Ascending aorta (tissue), 2 donors: ENCODE results near the gene SLC22A17. TPM values are rescaled to one million over a fixed set of nuclear protein-coding genes. Genes with fewer than 3 reads are reported as not detected.

Experiments used
- DNase-seq, 2 donors: peaks; one replicate each; pipeline ENCODE4 v3.0.0-alpha.2; 2019; ENCODE audit warnings: low spot score in 2 of 2
- H3K27ac ChIP-seq, 2 donors: fragments of 200-600 bp; sonication (generic); one replicate each; pipeline ENCODE4 v1.5.1; 2016 to 2017; ENCODE audit warnings: mild to moderate bottlenecking in 1 of 2
- H3K27me3 ChIP-seq: fragments of 200-600 bp; sonication (generic); one replicate; pipeline ENCODE4 v1.5.1; 2017
- H3K36me3 ChIP-seq, 2 donors: fragments of 200-600 bp; sonication (generic); one replicate each; pipeline ENCODE4 v1.5.1; 2016
- H3K4me1 ChIP-seq, 2 donors: fragments of 200-600 bp; sonication (generic); one replicate each; pipeline ENCODE4 v1.5.1; 2016 to 2017; ENCODE audit warnings: mild to moderate bottlenecking in 1 of 2
- H3K4me3 ChIP-seq, 2 donors: fragments of 200-600 bp; sonication (generic); one replicate each; pipeline ENCODE4 v1.5.1; 2016 to 2017; ENCODE audit warnings: mild to moderate bottlenecking in 1 of 2
- H3K9me3 ChIP-seq, 2 donors: fragments of 200-600 bp; sonication (generic); one replicate each; pipeline ENCODE4 v1.5.1; 2016
- intact Hi-C: fragments of 100-400 bp; cut with DNase I; formaldehyde crosslinking; loops from one replicate; pipeline ENCODE4 v1.15.1; 2023
- total RNA-seq: library from RNA; depleted of rRNA; stranded (reverse); fragments of >200 nt; gene quantifications from one replicate; pipeline ENCODE4 v1.1.0, GENCODE V29; 2016
- TF ChIP-seq, protein P1 (sequence below), 3 experiments: fragments of 200-600 bp in 2 of 3; fragments of 450-650 bp in 1 of 3; sonication (generic) in 2 of 3; IDR thresholded peaks; one replicate each; pipeline ENCODE4 v1.5.1; 2016 to 2019; ENCODE audit warnings: antibody characterized with exemption in 3 of 3, mild to moderate bottlenecking in 1 of 3, moderate library complexity in 1 of 3

Gene SLC22A17
- total RNA-seq, 1 donor from 2014 or later: 89.7 TPM

DNA sequence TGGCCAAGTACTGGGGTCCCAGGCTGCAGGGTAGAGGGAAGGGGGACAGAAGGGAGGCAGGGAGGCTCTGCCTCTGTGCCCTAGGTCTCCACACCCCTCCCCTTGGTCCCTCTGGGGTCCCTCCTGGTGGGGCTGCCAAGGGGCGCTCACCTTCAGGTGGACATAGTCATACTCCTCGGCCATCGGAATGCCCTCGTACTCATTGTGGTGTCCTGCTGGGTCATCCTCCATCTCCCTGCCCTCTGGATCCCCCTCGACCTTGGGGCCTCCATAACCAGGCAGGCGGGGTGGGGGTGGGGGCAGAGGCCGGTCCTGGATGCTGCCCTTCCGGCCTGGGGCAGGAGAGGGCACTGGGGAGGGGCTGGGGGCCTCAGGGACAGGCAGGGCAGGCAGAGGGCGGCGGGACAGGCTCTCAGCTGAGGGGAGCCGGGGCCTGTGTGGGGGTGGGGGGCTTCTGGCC, 6.5 kb upstream of the SLC22A17 start:
- Histone ChIP-seq H3K36me3 (peaks cover 12 to 17% of the 10 kb centered on the region in 2 donors), H3K27me3 (no peaks in the 10 kb centered on the region), H3K4me1 (peaks cover 5 to 14% of the 10 kb centered on the region in 2 donors), H3K9me3 (no peaks in the 10 kb centered on the region), H3K27ac (peak overlapping the region in 1 of 2 donors; percentile 16), H3K4me3 (no peak overlapping the region)
- TF ChIP-seq, protein P1, sequence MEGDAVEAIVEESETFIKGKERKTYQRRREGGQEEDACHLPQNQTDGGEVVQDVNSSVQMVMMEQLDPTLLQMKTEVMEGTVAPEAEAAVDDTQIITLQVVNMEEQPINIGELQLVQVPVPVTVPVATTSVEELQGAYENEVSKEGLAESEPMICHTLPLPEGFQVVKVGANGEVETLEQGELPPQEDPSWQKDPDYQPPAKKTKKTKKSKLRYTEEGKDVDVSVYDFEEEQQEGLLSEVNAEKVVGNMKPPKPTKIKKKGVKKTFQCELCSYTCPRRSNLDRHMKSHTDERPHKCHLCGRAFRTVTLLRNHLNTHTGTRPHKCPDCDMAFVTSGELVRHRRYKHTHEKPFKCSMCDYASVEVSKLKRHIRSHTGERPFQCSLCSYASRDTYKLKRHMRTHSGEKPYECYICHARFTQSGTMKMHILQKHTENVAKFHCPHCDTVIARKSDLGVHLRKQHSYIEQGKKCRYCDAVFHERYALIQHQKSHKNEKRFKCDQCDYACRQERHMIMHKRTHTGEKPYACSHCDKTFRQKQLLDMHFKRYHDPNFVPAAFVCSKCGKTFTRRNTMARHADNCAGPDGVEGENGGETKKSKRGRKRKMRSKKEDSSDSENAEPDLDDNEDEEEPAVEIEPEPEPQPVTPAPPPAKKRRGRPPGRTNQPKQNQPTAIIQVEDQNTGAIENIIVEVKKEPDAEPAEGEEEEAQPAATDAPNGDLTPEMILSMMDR (IDR thresholded peaks at IDR 0.05): no peak
- intact Hi-C loops: no loop called here
- peak in 1 of 2 donors; percentile 47 for DNase-seq

DNA sequence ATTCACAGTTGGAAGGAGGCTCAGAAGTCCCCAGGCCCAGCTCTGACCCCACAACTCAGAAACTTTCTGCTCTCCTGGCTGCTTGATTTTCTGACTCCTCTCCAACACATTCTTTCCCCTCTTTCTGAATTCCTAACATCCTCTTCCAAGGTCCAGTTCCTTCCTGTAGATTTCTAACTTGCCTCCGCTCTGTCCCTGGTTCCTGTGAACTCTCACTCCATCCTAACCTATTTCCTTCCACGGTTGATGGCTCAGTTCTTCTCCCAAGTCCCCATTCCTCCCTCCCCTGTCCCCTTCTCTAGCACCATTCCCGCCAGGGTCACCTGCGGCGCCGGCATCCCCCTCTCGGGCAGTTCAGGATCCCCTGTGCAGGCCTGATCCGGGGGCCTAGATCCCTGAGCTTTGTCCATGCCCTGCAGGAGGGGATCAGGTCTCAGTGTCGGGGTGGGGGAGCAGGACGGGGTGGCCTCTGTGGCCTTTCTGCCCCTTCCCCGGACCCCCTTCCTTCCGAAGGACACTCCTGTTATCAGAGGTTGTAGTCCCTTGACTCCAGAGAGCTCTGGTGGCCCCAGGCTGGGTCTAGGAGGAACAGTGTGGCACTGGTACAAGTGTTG, 6.0 kb upstream of the SLC22A17 start:
- Histone ChIP-seq H3K27me3 (no peaks in the 10 kb centered on the region), H3K9me3 (no peaks in the 10 kb centered on the region), H3K4me1 (peaks cover 2 to 9% of the 10 kb centered on the region in 2 donors), H3K4me3 (no peak overlapping the region), H3K36me3 (peaks cover 12 to 17% of the 10 kb centered on the region in 2 donors), H3K27ac (peak overlapping the region in 1 of 2 donors; percentile 16)
- TF ChIP-seq, protein P1 (IDR thresholded peaks at IDR 0.05): no peak
- DNase-seq: no peak
- intact Hi-C loops: no loop called here

DNA sequence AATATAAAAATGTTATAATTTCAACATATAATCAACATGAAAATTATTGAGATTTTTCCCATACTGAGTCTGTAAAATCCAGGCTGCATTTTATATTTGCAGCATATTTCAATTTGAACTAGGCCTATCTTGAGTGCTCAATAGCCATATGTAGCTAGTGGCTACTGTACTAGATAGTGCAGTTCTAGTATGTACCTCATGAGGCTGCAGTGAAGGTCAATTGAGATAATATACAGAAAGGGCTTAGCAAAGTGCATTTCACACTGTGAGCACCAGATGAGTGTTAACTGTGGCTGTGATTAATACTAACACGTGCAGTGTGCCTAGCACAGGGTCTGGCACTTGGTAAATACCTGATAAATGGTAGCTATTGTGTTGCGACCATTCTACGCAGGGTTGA, 5.4 kb upstream of the SLC22A17 start:
- H3K9me3 ChIP-seq: no peaks in the 10 kb centered on the region
- TF ChIP-seq, protein P1 (IDR thresholded peaks at IDR 0.05): no peak
- peaks cover 12 to 17% of the 10 kb centered on the region in 2 donors for H3K36me3 ChIP-seq
- DNase-seq: no peak
- H3K27me3 ChIP-seq: no peaks in the 10 kb centered on the region
- H3K27ac ChIP-seq: no peak overlapping the region
- intact Hi-C loops: no loop called here
- H3K4me3 ChIP-seq: no peak overlapping the region
- peaks cover 2 to 10% of the 10 kb centered on the region in 2 donors for H3K4me1 ChIP-seq

DNA sequence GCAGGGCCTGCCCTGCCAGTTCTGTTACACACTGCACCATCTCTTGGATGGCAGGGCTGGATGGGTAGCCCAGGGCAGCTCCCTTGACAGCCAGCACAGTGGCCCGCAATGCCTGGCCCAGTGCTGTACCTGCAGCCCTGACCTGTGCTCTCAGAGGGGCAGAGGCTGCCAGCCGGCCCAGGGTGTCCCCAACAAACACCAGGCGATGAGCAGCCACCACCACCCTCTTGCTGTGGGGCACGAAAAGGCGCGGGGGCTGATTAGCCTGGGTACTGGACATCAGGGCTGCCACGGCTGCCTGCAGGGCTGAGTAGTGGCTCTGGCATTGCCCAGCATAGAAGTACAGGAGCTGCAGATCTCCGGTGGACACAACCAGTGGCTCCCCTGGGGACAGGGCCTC, 4.6 kb upstream of the SLC22A17 start:
- DNase-seq: peak in 1 of 2 donors; percentile 57
- Histone ChIP-seq H3K36me3 (peaks cover 12 to 17% of the 10 kb centered on the region in 2 donors), H3K4me1 (peaks cover 2 to 10% of the 10 kb centered on the region in 2 donors), H3K27me3 (no peaks in the 10 kb centered on the region), H3K9me3 (no peaks in the 10 kb centered on the region), H3K4me3 (no peak overlapping the region), H3K27ac (no peak overlapping the region)
- TF ChIP-seq, protein P1 (IDR thresholded peaks at IDR 0.05): no peak
- intact Hi-C loops: no loop called here

DNA sequence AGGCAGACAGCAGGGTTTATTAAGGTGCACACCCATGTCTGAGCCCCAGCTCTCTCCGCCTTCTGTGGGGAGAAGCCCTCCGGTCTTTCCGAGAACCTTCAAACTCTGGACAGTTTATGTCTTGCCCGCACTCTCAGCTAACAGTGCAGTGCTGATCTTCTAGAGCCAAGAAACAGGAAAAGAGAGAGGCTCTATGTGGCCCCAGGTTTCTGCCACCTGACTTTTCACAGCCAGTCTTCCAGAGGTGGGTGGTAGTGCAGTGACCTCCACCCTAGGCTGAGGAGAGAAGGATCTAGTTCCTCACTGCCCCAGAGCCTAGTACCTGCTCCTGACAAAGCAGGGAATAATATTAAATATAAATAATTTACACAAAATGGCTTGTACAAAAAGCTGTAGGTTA, 4.0 kb upstream of the SLC22A17 start:
- Histone ChIP-seq H3K9me3 (no peaks in the 10 kb centered on the region), H3K4me3 (no peak overlapping the region), H3K4me1 (peaks cover 4 to 11% of the 10 kb centered on the region in 2 donors), H3K36me3 (peaks cover 12 to 17% of the 10 kb centered on the region in 2 donors), H3K27ac (no peak overlapping the region), H3K27me3 (no peaks in the 10 kb centered on the region)
- TF ChIP-seq, protein P1 (IDR thresholded peaks at IDR 0.05): no peak
- intact Hi-C loops: loop anchor here (1.0 kb wide), 1 partner anchor 24 kb away; no protein-coding TSS in a partner anchor
- peak in 1 of 2 donors; percentile 16 for DNase-seq
